ENCODE measurements around the gene IDH3B.
"Not testable (repeated sequence)": the region's sequence is repeated elsewhere in the genome, so short reads cannot be mapped to it uniquely, and the experiment has no call there.

Gene IDH3B

GRCh38 chr20:2701671-2702081 lies 37.7 kb upstream of the IDH3B start:
- Histone ChIP-seq H3K27ac (ENCODE audit: low read depth in 2 of 2, low read length in 2 of 2) (no peak overlapping the region), H3K9me3 (ENCODE audit: control insufficient read depth in 2 of 2, low read length in 2 of 2) (no peaks in the 10 kb centered on the region), H3K36me3 (ENCODE audit: control insufficient read depth in 2 of 2, insufficient read depth in 2 of 2, low read length in 2 of 2) (no peaks in the 10 kb centered on the region), H3K27me3 (ENCODE audit: control insufficient read depth in 2 of 2, insufficient read depth in 2 of 2, low read length in 2 of 2) (peaks cover 0 to 17% of the 10 kb centered on the region in 2 donors), H3K4me3 (ENCODE audit: low read length in 2 of 2) (no peak overlapping the region), H3K9ac (ENCODE audit: low read depth in 1 of 2, low read length in 2 of 2) (no peak overlapping the region), H3K4me1 (ENCODE audit: control insufficient read depth in 2 of 2, insufficient read depth in 2 of 2, low read length in 2 of 2) (no peaks in the 10 kb centered on the region)

- H3K27ac ChIP-seq (ENCODE audit: low read depth in 2 of 2, low read length in 2 of 2) = no peak overlapping the region
- no peaks in the 10 kb centered on the region for H3K36me3 ChIP-seq (ENCODE audit: control insufficient read depth in 2 of 2, insufficient read depth in 2 of 2, low read length in 2 of 2)
- H3K27me3 ChIP-seq (ENCODE audit: control insufficient read depth in 2 of 2, insufficient read depth in 2 of 2, low read length in 2 of 2) = peaks cover 0 to 14% of the 10 kb centered on the region in 2 donors
- no peaks in the 10 kb centered on the region for H3K9me3 ChIP-seq (ENCODE audit: control insufficient read depth in 2 of 2, low read length in 2 of 2)
- no peak overlapping the region for H3K4me3 ChIP-seq (ENCODE audit: low read length in 2 of 2)
- H3K9ac ChIP-seq (ENCODE audit: low read depth in 1 of 2, low read length in 2 of 2) = no peak overlapping the region
- H3K4me1 ChIP-seq (ENCODE audit: control insufficient read depth in 2 of 2, insufficient read depth in 2 of 2, low read length in 2 of 2) = no peaks in the 10 kb centered on the region
Observed at GRCh38 chr20:2700913-2701620, 37.1 kb upstream of the IDH3B start.

GRCh38 chr20:2699775-2700413 lies 35.9 kb upstream of the IDH3B start:
- Histone ChIP-seq H3K27ac (ENCODE audit: low read depth in 2 of 2, low read length in 2 of 2) (no peak overlapping the region), H3K9ac (ENCODE audit: low read depth in 1 of 2, low read length in 2 of 2) (no peak overlapping the region), H3K36me3 (ENCODE audit: control insufficient read depth in 2 of 2, insufficient read depth in 2 of 2, low read length in 2 of 2) (no peaks in the 10 kb centered on the region), H3K9me3 (ENCODE audit: control insufficient read depth in 2 of 2, low read length in 2 of 2) (no peaks in the 10 kb centered on the region), H3K27me3 (ENCODE audit: control insufficient read depth in 2 of 2, insufficient read depth in 2 of 2, low read length in 2 of 2) (peaks cover 3 to 18% of the 10 kb centered on the region in 2 donors), H3K4me3 (ENCODE audit: low read length in 2 of 2) (no peak overlapping the region), H3K4me1 (ENCODE audit: control insufficient read depth in 2 of 2, insufficient read depth in 2 of 2, low read length in 2 of 2) (no peaks in the 10 kb centered on the region)

- H3K9ac ChIP-seq (ENCODE audit: low read depth in 1 of 2, low read length in 2 of 2) = no peak overlapping the region
- no peak overlapping the region for H3K4me3 ChIP-seq (ENCODE audit: low read length in 2 of 2)
- peaks cover 12 to 24% of the 10 kb centered on the region in 2 donors for H3K27me3 ChIP-seq (ENCODE audit: control insufficient read depth in 2 of 2, insufficient read depth in 2 of 2, low read length in 2 of 2)
- no peaks in the 10 kb centered on the region for H3K36me3 ChIP-seq (ENCODE audit: control insufficient read depth in 2 of 2, insufficient read depth in 2 of 2, low read length in 2 of 2)
- H3K9me3 ChIP-seq (ENCODE audit: control insufficient read depth in 2 of 2, low read length in 2 of 2) = no peaks in the 10 kb centered on the region
- H3K4me1 ChIP-seq (ENCODE audit: control insufficient read depth in 2 of 2, insufficient read depth in 2 of 2, low read length in 2 of 2) = no peaks in the 10 kb centered on the region
- no peak overlapping the region for H3K27ac ChIP-seq (ENCODE audit: low read depth in 2 of 2, low read length in 2 of 2)
Observed at GRCh38 chr20:2698912-2699311, 34.9 kb upstream of the IDH3B start.

GRCh38 chr20:2698186-2698817 lies 34.3 kb upstream of the IDH3B start:
- H3K4me1 ChIP-seq (ENCODE audit: control insufficient read depth in 2 of 2, insufficient read depth in 2 of 2, low read length in 2 of 2) = no peaks in the 10 kb centered on the region
- H3K27me3 ChIP-seq (ENCODE audit: control insufficient read depth in 2 of 2, insufficient read depth in 2 of 2, low read length in 2 of 2) = peaks cover 12 to 25% of the 10 kb centered on the region in 2 donors
- H3K27ac ChIP-seq (ENCODE audit: low read depth in 2 of 2, low read length in 2 of 2) = no peak overlapping the region
- no peak overlapping the region for H3K4me3 ChIP-seq (ENCODE audit: low read length in 2 of 2)
- H3K36me3 ChIP-seq (ENCODE audit: control insufficient read depth in 2 of 2, insufficient read depth in 2 of 2, low read length in 2 of 2) = no peaks in the 10 kb centered on the region
- H3K9ac ChIP-seq (ENCODE audit: low read depth in 1 of 2, low read length in 2 of 2) = no peak overlapping the region
- no peaks in the 10 kb centered on the region for H3K9me3 ChIP-seq (ENCODE audit: control insufficient read depth in 2 of 2, low read length in 2 of 2)

- Histone ChIP-seq H3K9me3 (ENCODE audit: control insufficient read depth in 2 of 2, low read length in 2 of 2) (no peaks in the 10 kb centered on the region), H3K27ac (ENCODE audit: low read depth in 2 of 2, low read length in 2 of 2) (no peak overlapping the region), H3K36me3 (ENCODE audit: control insufficient read depth in 2 of 2, insufficient read depth in 2 of 2, low read length in 2 of 2) (no peaks in the 10 kb centered on the region), H3K9ac (ENCODE audit: low read depth in 1 of 2, low read length in 2 of 2) (no peak overlapping the region), H3K4me1 (ENCODE audit: control insufficient read depth in 2 of 2, insufficient read depth in 2 of 2, low read length in 2 of 2) (no peaks in the 10 kb centered on the region), H3K4me3 (ENCODE audit: low read length in 2 of 2) (no peak overlapping the region), H3K27me3 (ENCODE audit: control insufficient read depth in 2 of 2, insufficient read depth in 2 of 2, low read length in 2 of 2) (peaks cover 12 to 25% of the 10 kb centered on the region in 2 donors)
Observed at GRCh38 chr20:2697768-2698167, 33.8 kb upstream of the IDH3B start.

- Histone ChIP-seq H3K27me3 (ENCODE audit: control insufficient read depth in 2 of 2, insufficient read depth in 2 of 2, low read length in 2 of 2) (peaks cover 16 to 30% of the 10 kb centered on the region in 2 donors), H3K9me3 (ENCODE audit: control insufficient read depth in 2 of 2, low read length in 2 of 2) (no peaks in the 10 kb centered on the region)
Observed at GRCh38 chr20:2696646-2697045, 32.6 kb upstream of the IDH3B start.

GRCh38 chr20:2695984-2696525 lies 32.0 kb upstream of the IDH3B start:
- not testable (repeated sequence) for H3K9ac ChIP-seq (ENCODE audit: low read depth in 1 of 2, low read length in 2 of 2); H3K4me3 ChIP-seq (ENCODE audit: low read length in 2 of 2); H3K9me3 ChIP-seq (ENCODE audit: control insufficient read depth in 2 of 2, low read length in 2 of 2); H3K27ac ChIP-seq (ENCODE audit: low read depth in 2 of 2, low read length in 2 of 2); H3K4me1 ChIP-seq (ENCODE audit: control insufficient read depth in 2 of 2, insufficient read depth in 2 of 2, low read length in 2 of 2); H3K36me3 ChIP-seq (ENCODE audit: control insufficient read depth in 2 of 2, insufficient read depth in 2 of 2, low read length in 2 of 2)
- H3K27me3 ChIP-seq (ENCODE audit: control insufficient read depth in 2 of 2, insufficient read depth in 2 of 2, low read length in 2 of 2) = peaks cover 21 to 36% of the 10 kb centered on the region in 2 donors

More at GRCh38 chr20:2696646-2697045, 32.6 kb upstream of the IDH3B start:
- no peak overlapping the region for H3K4me3 ChIP-seq (ENCODE audit: low read length in 2 of 2)
- H3K4me1 ChIP-seq (ENCODE audit: control insufficient read depth in 2 of 2, insufficient read depth in 2 of 2, low read length in 2 of 2) = peaks cover 0 to 6% of the 10 kb centered on the region in 2 donors
- H3K36me3 ChIP-seq (ENCODE audit: control insufficient read depth in 2 of 2, insufficient read depth in 2 of 2, low read length in 2 of 2) = no peaks in the 10 kb centered on the region
- no peak overlapping the region for H3K9ac ChIP-seq (ENCODE audit: low read depth in 1 of 2, low read length in 2 of 2)
- H3K27ac ChIP-seq (ENCODE audit: low read depth in 2 of 2, low read length in 2 of 2) = no peak overlapping the region

- peaks cover 24 to 41% of the 10 kb centered on the region in 2 donors for H3K27me3 ChIP-seq (ENCODE audit: control insufficient read depth in 2 of 2, insufficient read depth in 2 of 2, low read length in 2 of 2)
- no peaks in the 10 kb centered on the region for H3K9me3 ChIP-seq (ENCODE audit: control insufficient read depth in 2 of 2, low read length in 2 of 2)
- no peak overlapping the region for H3K27ac ChIP-seq (ENCODE audit: low read depth in 2 of 2, low read length in 2 of 2)
- peaks cover 0 to 6% of the 10 kb centered on the region in 2 donors for H3K4me1 ChIP-seq (ENCODE audit: control insufficient read depth in 2 of 2, insufficient read depth in 2 of 2, low read length in 2 of 2)
- no peak overlapping the region for H3K4me3 ChIP-seq (ENCODE audit: low read length in 2 of 2)
- no peak overlapping the region for H3K9ac ChIP-seq (ENCODE audit: low read depth in 1 of 2, low read length in 2 of 2)
- no peaks in the 10 kb centered on the region for H3K36me3 ChIP-seq (ENCODE audit: control insufficient read depth in 2 of 2, insufficient read depth in 2 of 2, low read length in 2 of 2)
Observed at GRCh38 chr20:2695206-2695983, 31.4 kb upstream of the IDH3B start.
